H9 (cell line): ENCODE data around the gene ZC3H7B. TPM values are rescaled to one million over a fixed set of nuclear protein-coding genes. Genes with fewer than 3 reads are reported as not detected.

Experiments used
- DNase-seq: peaks from one replicate; pipeline ENCODE4 v3.0.0-alpha.2; 2017
- H2AFZ ChIP-seq: one replicate; pipeline ENCODE4 v1.6.1; 2013; ENCODE audit warnings: mild to moderate bottlenecking, low read length, control low read depth, moderate library complexity
- H2AK5ac ChIP-seq: 2 replicates; pipeline ENCODE4 v1.6.1; 2013; ENCODE audit warnings: low read length, control low read depth, mixed read lengths; ENCODE audit not compliant: insufficient read length
- H2BK120ac ChIP-seq: one replicate; pipeline ENCODE4 v1.6.1; 2013; ENCODE audit warnings: low read depth, mild to moderate bottlenecking, low read length, control low read depth, inconsistent platforms; ENCODE audit not compliant: poor library complexity, severe bottlenecking
- H2BK12ac ChIP-seq: 2 replicates; pipeline ENCODE4 v1.6.1; 2013; ENCODE audit warnings: low read length, control low read depth, mixed read lengths, low read depth; ENCODE audit not compliant: insufficient read length
- H2BK15ac ChIP-seq: 2 replicates; pipeline ENCODE4 v1.6.1; 2013; ENCODE audit warnings: low read depth, low read length, control low read depth
- H2BK20ac ChIP-seq: one replicate; pipeline ENCODE4 v1.6.1; 2013; ENCODE audit warnings: low read depth, mild to moderate bottlenecking, low read length, control low read depth, inconsistent platforms; ENCODE audit not compliant: poor library complexity, severe bottlenecking
- H2BK5ac ChIP-seq: 2 replicates; pipeline ENCODE4 v1.6.1; 2013; ENCODE audit warnings: low read length, control low read depth, mixed read lengths; ENCODE audit not compliant: insufficient read length
- H3K14ac ChIP-seq: 2 replicates; pipeline ENCODE4 v1.6.1; 2013; ENCODE audit warnings: low read length, control low read depth; ENCODE audit not compliant: insufficient read depth
- H3K18ac ChIP-seq: 2 replicates; pipeline ENCODE4 v1.6.1; 2013; ENCODE audit warnings: low read depth, mild to moderate bottlenecking, mixed read lengths, low read length, control low read depth; ENCODE audit not compliant: insufficient read length
- H3K23ac ChIP-seq: 2 replicates; pipeline ENCODE4 v1.6.1; 2013; ENCODE audit warnings: low read length, control low read depth, mixed read lengths, low read depth; ENCODE audit not compliant: insufficient read length
- H3K23me2 ChIP-seq: 2 replicates; pipeline ENCODE4 v1.6.1; 2013; ENCODE audit warnings: low read depth, mild to moderate bottlenecking, mixed read lengths, low read length, control low read depth; ENCODE audit not compliant: insufficient read length, poor library complexity, severe bottlenecking
- H3K27ac ChIP-seq: 2 replicates; pipeline ENCODE4 v1.5.1; 2013; ENCODE audit warnings: low read length, control low read depth, mixed read lengths, low read depth; ENCODE audit not compliant: insufficient read length
- H3K27me3 ChIP-seq: 2 replicates; pipeline ENCODE4 v1.6.1; 2013; ENCODE audit warnings: low read length, control low read depth, inconsistent platforms; ENCODE audit not compliant: insufficient read depth
- H3K4ac ChIP-seq: 2 replicates; pipeline ENCODE4 v1.6.1; 2013; ENCODE audit warnings: low read depth, mild to moderate bottlenecking, control low read depth, inconsistent platforms, low read length, moderate library complexity
- H3K4me1 ChIP-seq: 2 replicates; pipeline ENCODE4 v1.6.1; 2013; ENCODE audit warnings: low read length, control low read depth, inconsistent platforms; ENCODE audit not compliant: insufficient read depth
- H3K4me2 ChIP-seq: 2 replicates; pipeline ENCODE4 v1.6.1; 2013; ENCODE audit warnings: low read length, control low read depth, mixed read lengths; ENCODE audit not compliant: insufficient read length, insufficient read depth
- H3K56ac ChIP-seq: 2 replicates; pipeline ENCODE4 v1.6.1; 2013; ENCODE audit warnings: low read depth, mild to moderate bottlenecking, mixed read lengths, low read length, control low read depth; ENCODE audit not compliant: insufficient read length
- H3K79me1 ChIP-seq: 2 replicates; pipeline ENCODE4 v1.6.1; 2013; ENCODE audit warnings: low read depth, mild to moderate bottlenecking, moderate library complexity, low read length, control low read depth, inconsistent platforms; ENCODE audit not compliant: insufficient read depth, poor library complexity, severe bottlenecking
- H3K79me2 ChIP-seq: 2 replicates; pipeline ENCODE4 v1.6.1; 2013; ENCODE audit warnings: low read length, control low read depth, inconsistent platforms; ENCODE audit not compliant: insufficient read depth
- H3K9ac ChIP-seq: 2 replicates; pipeline ENCODE4 v1.6.1; 2013; ENCODE audit warnings: low read length, control low read depth, mixed read lengths; ENCODE audit not compliant: insufficient read length; ENCODE audit errors: extremely low read depth
- H3K9me3 ChIP-seq: one replicate; pipeline ENCODE4 v1.6.1; 2013; ENCODE audit warnings: low read depth, low read length, inconsistent platforms; ENCODE audit not compliant: control insufficient read depth
- H3T11ph ChIP-seq: one replicate; pipeline ENCODE4 v1.6.1; 2013; ENCODE audit warnings: mild to moderate bottlenecking, low read length, control low read depth, inconsistent platforms
- H4K20me1 ChIP-seq: one replicate; pipeline ENCODE4 v1.6.1; 2013; ENCODE audit not compliant: control insufficient read depth, insufficient read length, insufficient read depth
- H4K5ac ChIP-seq: 2 replicates; pipeline ENCODE4 v1.6.1; 2013; ENCODE audit warnings: low read depth, mild to moderate bottlenecking, mixed read lengths, low read length, control low read depth; ENCODE audit not compliant: insufficient read length
- H4K8ac ChIP-seq: replicated peaks from 2 replicates; pipeline ENCODE4 v1.6.1; 2013; ENCODE audit warnings: low read length, control low read depth, mixed read lengths, low read depth; ENCODE audit not compliant: insufficient read length
- H4K91ac ChIP-seq: 2 replicates; pipeline ENCODE4 v1.6.1; 2013; ENCODE audit warnings: low read depth, mild to moderate bottlenecking, moderate library complexity, mixed read lengths, low read length, control low read depth; ENCODE audit not compliant: insufficient read length
- H3K27ac Mint-ChIP-seq, 3 experiments: 2 replicates in 2 of 3; 3 replicates in 1 of 3; pipeline ENCODE4 v1.8.0; 2020 to 2021; ENCODE audit warnings: mixed read lengths in 3 of 3, mild to moderate bottlenecking in 1 of 3, moderate library complexity in 1 of 3
- H3K27me3 Mint-ChIP-seq: 2 replicates; pipeline ENCODE4 v1.8.0; 2021; ENCODE audit warnings: low read depth, mild to moderate bottlenecking, moderate library complexity, mixed read lengths
- H3K36me3 Mint-ChIP-seq, 3 experiments: 2 replicates in 2 of 3; 3 replicates in 1 of 3; pipeline ENCODE4 v1.8.0; 2020 to 2021; ENCODE audit warnings: low read depth in 3 of 3, mixed read lengths in 3 of 3; ENCODE audit not compliant: insufficient read depth in 1 of 3
- H3K4me1 Mint-ChIP-seq, 2 experiments: 2 replicates each; pipeline ENCODE4 v1.8.0; 2020; ENCODE audit warnings: mixed read lengths in 2 of 2
- H3K4me3 Mint-ChIP-seq, 2 experiments: 2 replicates in 1 of 2; 3 replicates in 1 of 2; pipeline ENCODE4 v1.8.0; 2020 to 2021; ENCODE audit warnings: mild to moderate bottlenecking in 2 of 2, mixed read lengths in 2 of 2, moderate library complexity in 1 of 2
- H3K9me3 Mint-ChIP-seq, 2 experiments: 2 replicates in 1 of 2; 3 replicates in 1 of 2; pipeline ENCODE4 v1.8.0; 2020; ENCODE audit warnings: mild to moderate bottlenecking in 2 of 2, mixed read lengths in 2 of 2, moderate library complexity in 1 of 2
- CTCF ChIP-seq: fragments of 200-600 bp; sonication (generic); conservative IDR thresholded peaks from 3 replicates; pipeline ENCODE4 v1.8.0; 2021; ENCODE audit warnings: antibody characterized with exemption, mild to moderate bottlenecking
- WGBS: extraction: QIAGEN DNeasy Blood & Tissue Kit; methylation state at CpG from one replicate; pipeline ENCODE4 v1.1.7; 2013; ENCODE audit warnings: missing lambda C conversion rate, low lambda C conversion rate, mixed read lengths; ENCODE audit not compliant: insufficient read length; ENCODE audit errors: extremely low coverage; 5-methylcytosine and 5-hydroxymethylcytosine counted together
- total RNA-seq: library from RNA; stranded (reverse); gene quantifications from 2 replicates; pipeline ENCODE4 v1.2.1, GENCODE V29; 2021

ZC3H7B gene
- total RNA-seq, 1 experiment from 2014 or later, result 69.3 TPM

GRCh38 chr22:41341990-41342389, 40.7 kb downstream of the ZC3H7B start:
- no peak overlapping the region for H3K4me2 ChIP-seq
- H4K8ac ChIP-seq, result no peak overlapping the region
- H3K27me3 ChIP-seq, result no peaks in the 10 kb centered on the region
- no peak overlapping the region for H3K9ac ChIP-seq
- H3K4me3 Mint-ChIP-seq, result no peak overlapping the region
- no peak overlapping the region for H3K18ac ChIP-seq
- no peak overlapping the region for H3K27ac ChIP-seq
- H3K14ac ChIP-seq, result no peak overlapping the region
- no peak overlapping the region for H3K23ac ChIP-seq
- H2BK120ac ChIP-seq, result no peak overlapping the region
- H3K36me3 Mint-ChIP-seq, result peaks cover 8 to 54% (median 48%) of the 10 kb centered on the region in 3 experiments; a peak in 6 of 7 replicates
- no CpG with 5 or more reads among the region's 3 CpGs for WGBS
- no peaks in the 10 kb centered on the region for H3K23me2 ChIP-seq
- H3K27me3 Mint-ChIP-seq, result no peaks in the 10 kb centered on the region; the same call in 1 of the 2 replicates
- H3K79me1 ChIP-seq, result no peaks in the 10 kb centered on the region
- H2AK5ac ChIP-seq, result no peak overlapping the region
- no peaks in the 10 kb centered on the region for H3K4me1 ChIP-seq
- no peak overlapping the region for H2BK12ac ChIP-seq
- no peak for DNase-seq
- no peak overlapping the region for H2AFZ ChIP-seq
- H4K20me1 ChIP-seq, result no peaks in the 10 kb centered on the region
- H3K27ac Mint-ChIP-seq, result peak overlapping the region in 1 of 3 experiments; percentile 64; a peak in 1 of 7 replicates
- H3K79me2 ChIP-seq, result no peaks in the 10 kb centered on the region
- H2BK15ac ChIP-seq, result no peak overlapping the region
- no peak overlapping the region for H4K5ac ChIP-seq
- H3T11ph ChIP-seq, result no peak overlapping the region
- H2BK20ac ChIP-seq, result no peak overlapping the region
- H4K91ac ChIP-seq, result no peak overlapping the region
- no peaks in the 10 kb centered on the region for H3K9me3 Mint-ChIP-seq
- no peak overlapping the region for H3K4ac ChIP-seq
- no peak overlapping the region for H2BK5ac ChIP-seq
- H3K9me3 ChIP-seq, result no peaks in the 10 kb centered on the region
- no peaks in the 10 kb centered on the region for H3K4me1 Mint-ChIP-seq
- no peak overlapping the region for H3K56ac ChIP-seq
- no peak for TF ChIP-seq CTCF
